ENCODE results near the gene WFIKKN2. TPM values are rescaled to one million over a fixed set of nuclear protein-coding genes. Genes with fewer than 3 reads are reported as not detected.

Gene WFIKKN2
- polyA plus RNA-seq, 1 of the 3 experiments (the other 2 are of a cell fraction) = not detected

GRCh38 chr17:50879086-50879485 is 43.7 kb downstream of the WFIKKN2 start:
- H2AFZ ChIP-seq (ENCODE audit: low read depth) = no peak overlapping the region
- H3K79me2 ChIP-seq (ENCODE audit: insufficient read depth) = no peaks in the 10 kb centered on the region
- H3K9ac ChIP-seq = no peak overlapping the region
- no peaks in the 10 kb centered on the region for H3K36me3 ChIP-seq (replicated peaks in 1 of 2; ENCODE audit: control insufficient read depth in 1 of 2, insufficient read depth in 2 of 2, low read length in 1 of 2)
- no peak overlapping the region for H3K4me3 ChIP-seq (ENCODE audit: low read depth in 2 of 2, low read length in 1 of 2)
- no peaks in the 10 kb centered on the region; a peak in 1 of 4 replicates for H3K4me1 ChIP-seq (ENCODE audit: control insufficient read depth in 1 of 2, insufficient read depth in 2 of 2, low read depth in 1 of 2, low read length in 1 of 2)
- ChIA-PET CTCF (interaction anchor here (0.8 to 1.6 kb wide), 4 partner anchors 10 to 57 kb away, joined by 3 to 7 read pairs (median 4); no protein-coding TSS in a partner anchor), POLR2A (interaction anchor here (1.3 to 1.6 kb wide), 2 partner anchors 11 to 13 kb away, joined by 3 to 6 read pairs; partner anchors contain the start of gene TOB1)
- 80% methylated on average over 5 of the region's 5 CpGs for WGBS (ENCODE audit: low lambda C conversion rate)
- H3K27ac ChIP-seq (ENCODE audit: low read depth in 2 of 2, low read length in 1 of 2) = no peak overlapping the region
- no peak for DNase-seq
- TF ChIP-seq PBX3 (IDR thresholded peaks at IDR 0.05) (no peak), MAX (IDR thresholded peaks at IDR 0.05; ENCODE audit: low read depth) (no peak), NRF1 (IDR thresholded peaks at IDR 0.05; ENCODE audit: low read depth, low read length) (no peak), POLR2AphosphoS5 (IDR thresholded peaks at IDR 0.05; ENCODE audit: low read depth, low read length) (no peak), FOSL2 (IDR thresholded peaks at IDR 0.05; ENCODE audit: borderline replicate concordance, low read depth) (no peak), TEAD4 (IDR thresholded peaks at IDR 0.05; ENCODE audit: borderline replicate concordance, insufficient read depth) (no peak)
- no peaks in the 10 kb centered on the region for H3F3A ChIP-seq (replicated peaks; ENCODE audit: insufficient read depth)
- no peak overlapping the region for H3K4me2 ChIP-seq
- 0 out of 2 replicates have a peak, but pooled peaks cover 4% of the 10 kb centered on the region for H3K9me3 ChIP-seq
- no peaks in the 10 kb centered on the region for H4K20me1 ChIP-seq (ENCODE audit: insufficient read depth)
- H3K27me3 ChIP-seq (ENCODE audit: insufficient read depth) = no peaks in the 10 kb centered on the region
- no peaks in the 10 kb centered on the region for H3K9me2 ChIP-seq

- Histone ChIP-seq H3K27ac (ENCODE audit: low read depth in 2 of 2, low read length in 1 of 2) (no peak overlapping the region), H3K27me3 (ENCODE audit: insufficient read depth) (no peaks in the 10 kb centered on the region), H3K79me2 (ENCODE audit: insufficient read depth) (no peaks in the 10 kb centered on the region), H3K4me2 (no peak overlapping the region), H4K20me1 (ENCODE audit: insufficient read depth) (no peaks in the 10 kb centered on the region), H3K4me1 (ENCODE audit: control insufficient read depth in 1 of 2, insufficient read depth in 2 of 2, low read depth in 1 of 2, low read length in 1 of 2) (no peaks in the 10 kb centered on the region; a peak in 1 of 4 replicates), H3K4me3 (ENCODE audit: low read depth in 2 of 2, low read length in 1 of 2) (no peak overlapping the region), H3F3A (replicated peaks; ENCODE audit: insufficient read depth) (no peaks in the 10 kb centered on the region), H3K36me3 (replicated peaks in 1 of 2; ENCODE audit: control insufficient read depth in 1 of 2, insufficient read depth in 2 of 2, low read length in 1 of 2) (no peaks in the 10 kb centered on the region), H3K9ac (no peak overlapping the region), H3K9me3 (0 out of 2 replicates have a peak, but pooled peaks cover 4% of the 10 kb centered on the region), H2AFZ (ENCODE audit: low read depth) (no peak overlapping the region), H3K9me2 (no peaks in the 10 kb centered on the region)
- WGBS (ENCODE audit: low lambda C conversion rate) = 90% methylated on average over 2 of the region's 2 CpGs
- POLR2A ChIA-PET = interaction anchor here (1.0 to 1.5 kb wide), 2 partner anchors 9 to 14 kb away, joined by 3 to 8 read pairs; partner anchors contain the start of gene TOB1
- DNase-seq = no peak
- CTCF ChIA-PET = no interaction called here
- TF ChIP-seq TAF1 (IDR thresholded peaks at IDR 0.05; ENCODE audit: borderline replicate concordance, low read depth, low read length) (no peak), MAX (IDR thresholded peaks at IDR 0.05; ENCODE audit: low read depth) (no peak), FOSL2 (IDR thresholded peaks at IDR 0.05; ENCODE audit: borderline replicate concordance, low read depth) (no peak), GATA2 (CRISPR knock-in tag; IDR thresholded peaks at IDR 0.05) (no peak), TEAD4 (IDR thresholded peaks at IDR 0.05; ENCODE audit: borderline replicate concordance, insufficient read depth) (no peak), FOXJ3 (CRISPR knock-in tag; IDR thresholded peaks at IDR 0.05) (no peak), EP300 (IDR thresholded peaks at IDR 0.05; ENCODE audit: borderline replicate concordance in 1 of 2, low read depth in 1 of 2, low read length in 1 of 2) (no peak), POLR2AphosphoS5 (IDR thresholded peaks at IDR 0.05; ENCODE audit: low read depth, low read length) (no peak), USF2 (IDR thresholded peaks at IDR 0.05; ENCODE audit: borderline replicate concordance, low read depth, low read length) (no peak), CHD2 (IDR thresholded peaks at IDR 0.05; ENCODE audit: low read length, partially characterized antibody) (no peak), ZBTB33 (IDR thresholded peaks at IDR 0.05; ENCODE audit: borderline replicate concordance, low read depth) (no peak), EZH2phosphoT487 (IDR thresholded peaks at IDR 0.05; ENCODE audit: borderline replicate concordance, low read depth) (no peak), SIN3A (IDR thresholded peaks at IDR 0.05; ENCODE audit: borderline replicate concordance, low read depth, low read length) (no peak), NRF1 (IDR thresholded peaks at IDR 0.05; ENCODE audit: low read depth, low read length) (no peak), ELF1 (IDR thresholded peaks at IDR 0.05) (no peak), RAD21 (IDR thresholded peaks at IDR 0.05; ENCODE audit: low read length) (no peak), RCOR1 (IDR thresholded peaks at IDR 0.05; ENCODE audit: low read length) (no peak), MXI1 (IDR thresholded peaks at IDR 0.05; ENCODE audit: low read depth, low read length) (no peak)
Observed at GRCh38 chr17:50881182-50881581, 45.8 kb downstream of the WFIKKN2 start.
